Astrocyte (in vitro differentiated cells and primary cell): Measurements from ENCODE around the gene UBASH3A. TPM values are rescaled to one million over a fixed set of nuclear protein-coding genes. Genes with fewer than 3 reads are reported as not detected.

ENCODE experiments used
- DNase-seq: peaks from one replicate; pipeline ENCODE4 v3.0.0-alpha.2; 2010; ENCODE audit warnings: low read depth
- FAIRE-seq: peaks from 2 replicates; lab custom pipeline; 2011; peaks lifted over from hg19 to GRCh38; lab: Jason Lieb, UNC
- H2AFZ ChIP-seq: 2 replicates; pipeline ENCODE4 v1.6.0; 2012; ENCODE audit warnings: low read depth, low read length, inconsistent platforms
- H3K27ac ChIP-seq: 2 replicates; pipeline ENCODE4 v1.5.1; 2011; ENCODE audit warnings: low read depth, low read length, inconsistent platforms
- H3K27me3 ChIP-seq: 2 replicates; pipeline ENCODE4 v1.6.0; 2011; ENCODE audit warnings: low read length, inconsistent platforms; ENCODE audit not compliant: insufficient read depth
- H3K36me3 ChIP-seq: 2 replicates; pipeline ENCODE4 v1.5.1; 2011; ENCODE audit warnings: low read length, inconsistent platforms; ENCODE audit not compliant: insufficient read depth
- H3K4me1 ChIP-seq: 2 replicates; pipeline ENCODE4 v1.5.1; 2011; ENCODE audit warnings: low read length, inconsistent platforms; ENCODE audit not compliant: insufficient read depth
- H3K4me2 ChIP-seq: 2 replicates; pipeline ENCODE4 v1.6.0; 2012; ENCODE audit warnings: low read length, inconsistent platforms
- H3K4me3 ChIP-seq: 2 replicates; pipeline ENCODE4 v1.5.1; 2011; ENCODE audit warnings: low read depth, mild to moderate bottlenecking, low read length, inconsistent platforms; ENCODE audit not compliant: insufficient read depth
- H3K79me2 ChIP-seq: 2 replicates; pipeline ENCODE4 v1.6.0; 2012; ENCODE audit warnings: mild to moderate bottlenecking, low read length, inconsistent platforms; ENCODE audit not compliant: insufficient read depth
- H3K9ac ChIP-seq: 2 replicates; pipeline ENCODE4 v1.6.0; 2012; ENCODE audit warnings: mild to moderate bottlenecking, low read length, inconsistent platforms
- H3K9me3 ChIP-seq: 2 replicates; pipeline ENCODE4 v1.5.1; 2012; ENCODE audit warnings: low read depth, mild to moderate bottlenecking, low read length, inconsistent platforms; ENCODE audit not compliant: insufficient read depth
- H4K20me1 ChIP-seq: 2 replicates; pipeline ENCODE4 v1.6.0; 2012; ENCODE audit warnings: low read length, inconsistent platforms; ENCODE audit not compliant: insufficient read depth
- H3K27ac Mint-ChIP-seq: one replicate; pipeline ENCODE4 v1.8.0; 2021; ENCODE audit warnings: mild to moderate bottlenecking, mixed read lengths; ENCODE audit not compliant: unreplicated experiment
- H3K27me3 Mint-ChIP-seq: one replicate; pipeline ENCODE4 v1.8.0; 2021; ENCODE audit warnings: low read depth, mixed read lengths; ENCODE audit not compliant: unreplicated experiment
- H3K36me3 Mint-ChIP-seq: one replicate; pipeline ENCODE4 v1.8.0; 2021; ENCODE audit warnings: low read depth, mixed read lengths; ENCODE audit not compliant: unreplicated experiment
- H3K4me1 Mint-ChIP-seq: one replicate; pipeline ENCODE4 v1.8.0; 2021; ENCODE audit warnings: low read depth, mixed read lengths; ENCODE audit not compliant: unreplicated experiment
- H3K4me3 Mint-ChIP-seq: one replicate; pipeline ENCODE4 v1.8.0; 2021; ENCODE audit warnings: mild to moderate bottlenecking, moderate library complexity, mixed read lengths; ENCODE audit not compliant: unreplicated experiment
- H3K9me3 Mint-ChIP-seq: one replicate; pipeline ENCODE4 v1.8.0; 2021; ENCODE audit warnings: mild to moderate bottlenecking, mixed read lengths; ENCODE audit not compliant: unreplicated experiment
- CTCF ChIP-seq: IDR thresholded peaks from 2 replicates; pipeline ENCODE4 v1.5.1; 2011; ENCODE audit warnings: low read depth, mild to moderate bottlenecking, inconsistent platforms, low read length, moderate library complexity; ENCODE audit not compliant: insufficient read depth
- EZH2 ChIP-seq: IDR thresholded peaks from 2 replicates; pipeline ENCODE4 v1.6.1; 2012; ENCODE audit warnings: mild to moderate bottlenecking, low read length, inconsistent platforms; ENCODE audit not compliant: insufficient read depth
- total RNA-seq: library from RNA; stranded (reverse); gene quantifications from 2 replicates; pipeline ENCODE4 v1.2.1, GENCODE V29; 2021

UBASH3A gene
- total RNA-seq, 1 donor from 2014 or later = not detected

GRCh38 chr21:42430521-42430920, 26.8 kb downstream of the UBASH3A start:
- H3K36me3 ChIP-seq = no peaks in the 10 kb centered on the region
- H3K9ac ChIP-seq = no peak overlapping the region
- TF ChIP-seq EZH2 (no peak), CTCF (no peak)
- H3K4me2 ChIP-seq = no peak overlapping the region
- H3K27me3 ChIP-seq = no peaks in the 10 kb centered on the region
- H3K4me3 Mint-ChIP-seq = no peak overlapping the region
- no peaks in the 10 kb centered on the region for H3K4me1 Mint-ChIP-seq
- H2AFZ ChIP-seq = no peak overlapping the region
- H3K9me3 ChIP-seq = peaks cover 10% of the 10 kb centered on the region
- no peaks in the 10 kb centered on the region for H4K20me1 ChIP-seq
- H3K4me3 ChIP-seq = no peak overlapping the region
- no peaks in the 10 kb centered on the region for H3K4me1 ChIP-seq
- DNase-seq = no peak
- H3K79me2 ChIP-seq = no peaks in the 10 kb centered on the region
- no peak overlapping the region for H3K27ac Mint-ChIP-seq
- no peak overlapping the region for H3K27ac ChIP-seq
- no peaks in the 10 kb centered on the region for H3K36me3 Mint-ChIP-seq
- H3K9me3 Mint-ChIP-seq = peaks cover 13% of the 10 kb centered on the region
- H3K27me3 Mint-ChIP-seq = peaks cover 60% of the 10 kb centered on the region
- FAIRE-seq = no peak

DNA sequence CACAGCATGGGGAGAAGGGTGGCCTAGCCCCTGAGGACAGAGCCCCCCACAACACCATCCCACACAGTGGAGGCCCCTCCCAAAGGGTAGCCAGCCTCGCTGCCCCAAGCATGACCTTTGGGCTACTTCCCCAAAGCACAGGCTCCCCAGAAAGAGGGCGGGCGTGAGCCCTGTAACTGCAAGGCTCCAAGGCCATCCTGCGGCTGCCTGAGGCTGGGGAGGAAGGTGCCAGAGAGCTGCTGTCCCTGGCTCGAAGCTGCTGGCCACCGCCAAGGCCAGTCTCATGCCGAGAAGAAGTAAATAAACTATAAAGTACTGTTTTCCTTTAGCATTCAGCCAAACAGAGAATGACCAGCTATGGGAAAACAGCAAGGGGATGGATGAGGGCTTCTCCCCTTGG, 27.5 kb downstream of the UBASH3A start:
- Histone ChIP-seq H3K36me3 (no peaks in the 10 kb centered on the region), H3K27ac (no peak overlapping the region), H3K4me3 (no peak overlapping the region), H4K20me1 (no peaks in the 10 kb centered on the region), H3K4me2 (no peak overlapping the region), H3K79me2 (no peaks in the 10 kb centered on the region), H3K4me1 (no peaks in the 10 kb centered on the region), H3K27me3 (no peaks in the 10 kb centered on the region), H2AFZ (no peak overlapping the region), H3K9ac (no peak overlapping the region), H3K9me3 (peaks cover 10% of the 10 kb centered on the region)
- Mint-ChIP-seq H3K4me1 (no peaks in the 10 kb centered on the region), H3K36me3 (no peaks in the 10 kb centered on the region), H3K9me3 (peaks cover 13% of the 10 kb centered on the region), H3K4me3 (no peak overlapping the region), H3K27me3 (peaks cover 58% of the 10 kb centered on the region), H3K27ac (no peak overlapping the region)
- DNase-seq = no peak
- no peak for FAIRE-seq
- TF ChIP-seq EZH2 = no peak
- no peak for TF ChIP-seq CTCF

DNA sequence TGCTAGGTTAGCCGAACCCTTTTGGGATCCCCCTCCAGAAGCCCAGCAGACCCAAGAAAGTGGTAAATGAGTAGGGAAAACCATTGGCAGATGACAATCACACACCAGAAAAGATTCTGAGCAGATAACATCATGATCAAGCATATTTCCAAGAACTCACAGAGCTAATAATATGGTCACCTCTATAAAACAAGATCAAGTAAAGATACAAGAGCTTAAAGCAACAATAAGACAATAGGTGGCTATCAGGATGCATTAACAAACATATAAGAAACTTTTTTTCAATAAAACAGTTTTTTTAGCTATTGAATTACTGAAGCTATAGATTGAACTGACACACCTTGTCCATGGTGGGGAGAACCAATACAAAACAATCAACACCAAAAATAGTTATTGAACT, 29.0 kb downstream of the UBASH3A start:
- no peak overlapping the region for H3K4me3 ChIP-seq
- FAIRE-seq = no peak
- H3K79me2 ChIP-seq = no peaks in the 10 kb centered on the region
- Mint-ChIP-seq H3K36me3 (no peaks in the 10 kb centered on the region), H3K27me3 (peaks cover 59% of the 10 kb centered on the region), H3K4me3 (no peak overlapping the region), H3K4me1 (no peaks in the 10 kb centered on the region), H3K9me3 (peaks cover 17% of the 10 kb centered on the region), H3K27ac (no peak overlapping the region)
- DNase-seq = no peak
- H2AFZ ChIP-seq = no peak overlapping the region
- no peaks in the 10 kb centered on the region for H3K36me3 ChIP-seq
- H3K4me2 ChIP-seq = no peak overlapping the region
- no peaks in the 10 kb centered on the region for H3K4me1 ChIP-seq
- H4K20me1 ChIP-seq = no peaks in the 10 kb centered on the region
- H3K9ac ChIP-seq = no peak overlapping the region
- no peaks in the 10 kb centered on the region for H3K27me3 ChIP-seq
- no peak overlapping the region for H3K27ac ChIP-seq
- TF ChIP-seq EZH2 (no peak), CTCF (no peak)
- H3K9me3 ChIP-seq = peaks cover 10% of the 10 kb centered on the region
